Measurements from ENCODE around the gene SYTL4. TPM values are rescaled to one million over a fixed set of nuclear protein-coding genes. Genes with fewer than 3 reads are reported as not detected.

The SYTL4 gene
- polyA plus RNA-seq, 2 of the 4 experiments (the other 2 are of a cell fraction), result 3.3 to 3.9 TPM

DNA sequence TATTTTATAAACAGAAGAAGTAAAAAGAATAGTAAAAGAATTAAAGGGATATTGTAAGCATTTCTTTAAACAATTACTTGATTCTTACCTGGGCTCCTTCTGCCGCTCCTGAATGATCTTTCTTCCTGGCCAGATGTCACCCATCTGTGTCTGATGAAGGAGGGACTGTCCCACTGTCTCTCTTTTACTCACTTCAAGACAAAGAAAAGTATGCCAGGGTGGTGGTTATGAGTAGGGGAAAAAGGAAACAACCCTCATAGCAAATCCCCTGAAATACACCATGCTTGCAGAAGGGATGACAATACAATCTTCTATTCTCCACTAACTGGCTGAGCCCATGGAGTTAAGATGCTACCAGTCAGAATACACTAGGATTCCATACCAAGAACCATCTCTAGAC lies 31.1 kb downstream of the SYTL4 start:
- ATAC-seq, result no peak
- Histone ChIP-seq H3K27ac (no peak overlapping the region), H3K4me3 (no peak overlapping the region), H3K4me1 (no peaks in the 10 kb centered on the region), H3K4me2 (no peak overlapping the region), H3K9me3 (no peaks in the 10 kb centered on the region)
- 97% methylated on average over 1 of the region's 1 CpG for WGBS (ENCODE audit: missing lambda C conversion rate)
- CTCF ChIA-PET, result interaction anchor here (1.2 kb wide), 2 partner anchors 16 to 67 kb away, joined by 3 read pairs; no protein-coding TSS in a partner anchor
- no peak for TF ChIP-seq ZSCAN20 (CRISPR knock-in tag; IDR thresholded peaks at IDR 0.05)
- no peak for TF ChIP-seq KDM1A (IDR thresholded peaks at IDR 0.05; ENCODE audit: low read depth)
- TF ChIP-seq NR3C1 (IDR thresholded peaks at IDR 0.05), result no peak
- TF ChIP-seq USF2 (IDR thresholded peaks at IDR 0.05), result no peak
- no peak for TF ChIP-seq CHD4 (IDR thresholded peaks at IDR 0.05; ENCODE audit: borderline replicate concordance)
- no peak for TF ChIP-seq REST (IDR thresholded peaks at IDR 0.05)
- TF ChIP-seq MYC (IDR thresholded peaks at IDR 0.05; ENCODE audit: borderline replicate concordance, low read length), result no peak
- TF ChIP-seq TP53 (CRISPR knock-in tag; IDR thresholded peaks at IDR 0.05), result no peak
- no peak for TF ChIP-seq EHMT2 (IDR thresholded peaks at IDR 0.05; ENCODE audit: low read depth)
- TF ChIP-seq, protein P1, sequence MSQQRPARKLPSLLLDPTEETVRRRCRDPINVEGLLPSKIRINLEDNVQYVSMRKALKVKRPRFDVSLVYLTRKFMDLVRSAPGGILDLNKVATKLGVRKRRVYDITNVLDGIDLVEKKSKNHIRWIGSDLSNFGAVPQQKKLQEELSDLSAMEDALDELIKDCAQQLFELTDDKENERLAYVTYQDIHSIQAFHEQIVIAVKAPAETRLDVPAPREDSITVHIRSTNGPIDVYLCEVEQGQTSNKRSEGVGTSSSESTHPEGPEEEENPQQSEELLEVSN (IDR thresholded peaks at IDR 0.05; ENCODE audit: borderline replicate concordance, low read depth), result no peak
- TF ChIP-seq CEBPB (IDR thresholded peaks at IDR 0.05), result no peak
- no peak for TF ChIP-seq HOXA7 (CRISPR knock-in tag; IDR thresholded peaks at IDR 0.05)
- TF ChIP-seq NFE2L2 (conservative IDR thresholded peaks at IDR 0.05; ENCODE audit: low read length), result no peak
- TF ChIP-seq NPAS2 (CRISPR knock-in tag; IDR thresholded peaks at IDR 0.05; ENCODE audit: borderline replicate concordance), result no peak
- TF ChIP-seq RFX5 (IDR thresholded peaks at IDR 0.05), result no peak
- TF ChIP-seq KDM5A (IDR thresholded peaks at IDR 0.05), result no peak
- TF ChIP-seq MAZ (IDR thresholded peaks at IDR 0.05; ENCODE audit: borderline replicate concordance, low read depth, low read length), result no peak
- TF ChIP-seq HOXB13 (CRISPR knock-in tag; IDR thresholded peaks at IDR 0.05; ENCODE audit: low read depth), result no peak
- TF ChIP-seq PBX3 (IDR thresholded peaks at IDR 0.05), result no peak
- TF ChIP-seq MAX (IDR thresholded peaks at IDR 0.05), result no peak
- no peak for DNase-seq (ENCODE audit: low read depth in 1 of 2, low spot score in 1 of 2)
- FAIRE-seq, result no peak
- POLR2A ChIA-PET, result no interaction called here

DNA sequence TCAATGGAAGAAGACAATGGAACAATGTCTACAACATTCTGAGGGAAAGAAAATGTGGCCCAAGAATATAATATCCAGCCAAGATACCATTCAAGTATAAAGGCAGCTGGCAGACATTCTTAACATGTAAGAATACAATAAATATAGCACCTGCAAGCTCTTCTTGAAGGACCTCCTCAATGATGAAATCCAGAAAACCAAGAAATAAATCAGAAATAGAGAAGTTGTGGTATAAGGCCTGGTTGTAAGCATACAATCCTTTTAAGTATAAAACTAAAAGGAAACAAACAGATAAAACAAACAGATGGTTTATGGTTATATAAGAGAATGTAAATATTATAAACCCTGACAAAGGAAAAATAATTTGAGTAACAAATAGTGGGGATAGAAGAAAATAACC lies 33.4 kb downstream of the SYTL4 start:
- DNase-seq (ENCODE audit: low read depth in 1 of 2, low spot score in 1 of 2) (no peak), ATAC-seq (no peak), FAIRE-seq (no peak)
- ChIA-PET POLR2A (no interaction called here), CTCF (no interaction called here)
- no peaks in the 10 kb centered on the region for H3K4me1 ChIP-seq
- no peaks in the 10 kb centered on the region for H3K9me3 ChIP-seq
- no peak overlapping the region for H3K27ac ChIP-seq
- TF ChIP-seq ATOH8 (CRISPR knock-in tag; IDR thresholded peaks at IDR 0.05; ENCODE audit: low read depth), result no peak
- TF ChIP-seq SREBF2 (IDR thresholded peaks at IDR 0.05), result no peak
- no peak for TF ChIP-seq NPAS2 (CRISPR knock-in tag; IDR thresholded peaks at IDR 0.05; ENCODE audit: borderline replicate concordance)
- TF ChIP-seq POLR2A (IDR thresholded peaks at IDR 0.05; ENCODE audit: low read length), result no peak
- TF ChIP-seq ZC3H11A (IDR thresholded peaks at IDR 0.05), result no peak
- TF ChIP-seq CHD4 (IDR thresholded peaks at IDR 0.05; ENCODE audit: borderline replicate concordance), result no peak
- TF ChIP-seq HOXB13 (CRISPR knock-in tag; IDR thresholded peaks at IDR 0.05; ENCODE audit: low read depth), result no peak
- no peak for TF ChIP-seq CBX8 (IDR thresholded peaks at IDR 0.05)
- TF ChIP-seq ESRRA (IDR thresholded peaks at IDR 0.05; ENCODE audit: borderline replicate concordance, low read length), result no peak
- no peak for TF ChIP-seq POLR2AphosphoS2 (conservative IDR thresholded peaks at IDR 0.05; ENCODE audit: low read length)
- no peak for TF ChIP-seq MAFK (IDR thresholded peaks at IDR 0.05; ENCODE audit: partially characterized antibody)
- TF ChIP-seq NFE2L2 (conservative IDR thresholded peaks at IDR 0.05; ENCODE audit: low read length), result no peak
- TF ChIP-seq EP300 (IDR thresholded peaks at IDR 0.05), result no peak
- no peak overlapping the region for H3K4me3 ChIP-seq
- no peak overlapping the region for H3K4me2 ChIP-seq
